ENCODE results near the gene SLIT1. TPM values are rescaled to one million over a fixed set of nuclear protein-coding genes. Genes with fewer than 3 reads are reported as not detected.

Gene SLIT1
- total RNA-seq, 1 donor, result not detected

DNA sequence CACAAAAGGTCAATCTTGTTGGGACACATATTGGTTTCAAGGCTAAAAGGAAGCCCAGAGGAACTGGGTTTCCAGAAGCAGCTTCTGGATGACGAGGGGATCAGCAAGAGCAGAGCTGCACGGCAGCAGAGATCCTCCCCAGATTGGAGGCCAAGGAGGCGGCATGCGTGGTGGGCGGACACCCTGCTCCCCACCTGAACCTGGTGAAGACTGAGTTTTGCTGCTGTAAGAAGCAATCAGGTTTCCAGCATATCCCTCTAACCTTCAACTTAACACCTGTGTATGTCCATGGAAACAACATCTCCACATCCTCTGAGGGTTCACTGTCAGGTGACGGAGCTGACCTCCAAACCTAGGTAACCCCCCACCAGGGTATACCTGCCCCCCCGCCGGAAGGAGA lies 35.1 kb downstream of the SLIT1 start:
- Histone ChIP-seq H3K27ac (ENCODE audit: low read depth, low read length) (no peak overlapping the region), H4K20me1 (ENCODE audit: insufficient read depth, low read length) (no peaks in the 10 kb centered on the region), H3K4me3 (ENCODE audit: insufficient read depth, low read length) (no peak overlapping the region), H3K4me1 (ENCODE audit: insufficient read depth, low read length) (no peaks in the 10 kb centered on the region), H3K4me2 (ENCODE audit: insufficient read depth, low read length) (no peak overlapping the region), H3K9me3 (ENCODE audit: low read depth, low read length) (no peaks in the 10 kb centered on the region), H2AFZ (ENCODE audit: low read length) (no peak overlapping the region), H3K27me3 (ENCODE audit: insufficient read depth, low read length) (no peaks in the 10 kb centered on the region), H3K36me3 (ENCODE audit: insufficient read depth, low read length) (no peaks in the 10 kb centered on the region), H3K79me2 (ENCODE audit: insufficient read depth, low read length) (no peaks in the 10 kb centered on the region)
- no peak for DNase-seq (ENCODE audit: insufficient read length, low spot score, missing footprints)
- TF ChIP-seq, protein P1, sequence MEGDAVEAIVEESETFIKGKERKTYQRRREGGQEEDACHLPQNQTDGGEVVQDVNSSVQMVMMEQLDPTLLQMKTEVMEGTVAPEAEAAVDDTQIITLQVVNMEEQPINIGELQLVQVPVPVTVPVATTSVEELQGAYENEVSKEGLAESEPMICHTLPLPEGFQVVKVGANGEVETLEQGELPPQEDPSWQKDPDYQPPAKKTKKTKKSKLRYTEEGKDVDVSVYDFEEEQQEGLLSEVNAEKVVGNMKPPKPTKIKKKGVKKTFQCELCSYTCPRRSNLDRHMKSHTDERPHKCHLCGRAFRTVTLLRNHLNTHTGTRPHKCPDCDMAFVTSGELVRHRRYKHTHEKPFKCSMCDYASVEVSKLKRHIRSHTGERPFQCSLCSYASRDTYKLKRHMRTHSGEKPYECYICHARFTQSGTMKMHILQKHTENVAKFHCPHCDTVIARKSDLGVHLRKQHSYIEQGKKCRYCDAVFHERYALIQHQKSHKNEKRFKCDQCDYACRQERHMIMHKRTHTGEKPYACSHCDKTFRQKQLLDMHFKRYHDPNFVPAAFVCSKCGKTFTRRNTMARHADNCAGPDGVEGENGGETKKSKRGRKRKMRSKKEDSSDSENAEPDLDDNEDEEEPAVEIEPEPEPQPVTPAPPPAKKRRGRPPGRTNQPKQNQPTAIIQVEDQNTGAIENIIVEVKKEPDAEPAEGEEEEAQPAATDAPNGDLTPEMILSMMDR (IDR thresholded peaks at IDR 0.05; ENCODE audit: extremely low read depth, low read depth, low read length), result no peak

DNA sequence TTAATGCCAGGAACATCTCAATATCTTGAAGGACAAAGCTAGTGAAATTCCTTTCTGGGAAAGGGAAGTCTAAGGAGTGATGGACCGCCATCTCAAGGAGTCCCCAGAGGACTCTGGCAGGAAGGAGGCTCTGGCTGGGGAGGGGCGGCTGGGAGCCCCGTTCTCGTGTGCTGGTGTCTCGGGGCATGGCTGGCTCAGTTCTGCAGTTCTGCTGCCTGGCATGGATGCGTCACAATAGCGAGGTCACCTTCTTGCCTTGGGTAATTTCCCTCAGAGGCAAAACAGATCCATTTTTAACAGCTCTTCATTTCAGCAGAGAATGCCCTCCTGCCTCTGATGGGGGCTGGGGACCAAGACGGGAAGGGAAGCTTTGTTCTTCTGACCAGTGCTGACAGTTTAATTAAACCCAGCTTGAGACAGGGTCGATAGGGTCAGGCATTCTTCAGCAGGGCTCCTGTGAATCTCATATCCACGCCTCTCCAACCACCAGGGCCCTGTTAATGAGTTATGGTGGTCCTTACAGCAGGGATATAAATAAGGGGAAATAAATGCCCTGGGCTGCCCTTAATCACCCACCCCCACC lies 35.7 kb downstream of the SLIT1 start:
- Histone ChIP-seq H3K4me2 (ENCODE audit: insufficient read depth, low read length) (no peak overlapping the region), H3K4me3 (ENCODE audit: insufficient read depth, low read length) (no peak overlapping the region), H4K20me1 (ENCODE audit: insufficient read depth, low read length) (no peaks in the 10 kb centered on the region), H3K9me3 (ENCODE audit: low read depth, low read length) (no peaks in the 10 kb centered on the region), H3K4me1 (ENCODE audit: insufficient read depth, low read length) (no peaks in the 10 kb centered on the region), H2AFZ (ENCODE audit: low read length) (no peak overlapping the region), H3K79me2 (ENCODE audit: insufficient read depth, low read length) (no peaks in the 10 kb centered on the region), H3K27ac (ENCODE audit: low read depth, low read length) (no peak overlapping the region), H3K27me3 (ENCODE audit: insufficient read depth, low read length) (no peaks in the 10 kb centered on the region), H3K36me3 (ENCODE audit: insufficient read depth, low read length) (no peaks in the 10 kb centered on the region)
- TF ChIP-seq, protein P1 (IDR thresholded peaks at IDR 0.05; ENCODE audit: extremely low read depth, low read depth, low read length), result no peak
- DNase-seq (ENCODE audit: insufficient read length, low spot score, missing footprints), result no peak

DNA sequence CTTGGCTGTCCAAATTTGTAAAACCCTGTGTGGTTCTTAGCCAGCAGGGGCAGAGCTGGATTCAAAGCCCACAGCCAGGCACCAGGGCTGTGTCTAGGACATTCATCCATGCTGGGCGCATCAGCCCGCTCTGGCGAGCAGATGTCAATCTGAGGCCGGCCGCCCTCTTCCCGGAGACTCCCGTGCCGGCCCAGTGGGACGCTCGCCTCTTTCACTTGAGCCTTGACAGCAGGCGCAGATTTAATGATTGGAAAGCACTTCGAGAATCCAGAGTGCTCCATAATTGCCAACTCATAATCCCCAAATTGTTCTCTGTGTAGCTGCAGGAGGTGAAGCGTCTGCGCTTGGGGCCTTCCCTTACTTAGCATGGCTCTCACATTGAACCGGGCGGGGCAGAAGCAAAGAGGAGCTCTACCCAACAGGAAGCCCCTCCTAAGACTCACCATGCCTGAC lies 36.7 kb downstream of the SLIT1 start:
- no peaks in the 10 kb centered on the region for H3K27me3 ChIP-seq (ENCODE audit: insufficient read depth, low read length)
- no peak overlapping the region for H3K27ac ChIP-seq (ENCODE audit: low read depth, low read length)
- no peaks in the 10 kb centered on the region for H3K36me3 ChIP-seq (ENCODE audit: insufficient read depth, low read length)
- H3K79me2 ChIP-seq (ENCODE audit: insufficient read depth, low read length), result no peaks in the 10 kb centered on the region
- H3K4me1 ChIP-seq (ENCODE audit: insufficient read depth, low read length), result no peaks in the 10 kb centered on the region
- H3K4me3 ChIP-seq (ENCODE audit: insufficient read depth, low read length), result no peak overlapping the region
- DNase-seq (ENCODE audit: insufficient read length, low spot score, missing footprints), result no peak
- no peaks in the 10 kb centered on the region for H4K20me1 ChIP-seq (ENCODE audit: insufficient read depth, low read length)
- TF ChIP-seq, protein P1 (IDR thresholded peaks at IDR 0.05; ENCODE audit: extremely low read depth, low read depth, low read length), result no peak
- H3K9me3 ChIP-seq (ENCODE audit: low read depth, low read length), result no peaks in the 10 kb centered on the region
- H2AFZ ChIP-seq (ENCODE audit: low read length), result no peak overlapping the region
- H3K4me2 ChIP-seq (ENCODE audit: insufficient read depth, low read length), result no peak overlapping the region

DNA sequence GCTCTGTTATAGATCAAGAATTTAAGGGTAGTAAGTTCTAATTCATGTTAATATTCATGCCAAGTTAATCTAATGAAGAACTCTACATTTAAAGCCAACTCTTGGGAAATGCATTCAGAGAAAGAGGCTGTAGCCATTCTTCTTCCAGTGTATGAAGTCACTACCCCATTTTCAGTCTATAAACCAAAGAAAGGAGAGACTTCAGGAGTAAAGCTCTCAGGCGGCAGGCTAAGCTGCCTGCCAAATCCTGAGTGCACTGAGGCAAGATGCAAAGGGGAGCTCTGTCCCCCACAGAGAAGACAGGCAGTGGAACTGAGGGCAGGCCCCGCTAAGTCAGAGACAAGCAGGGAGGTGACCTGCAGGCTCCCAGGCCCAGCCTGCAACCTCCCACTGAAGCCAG lies 41.5 kb downstream of the SLIT1 start:
- Histone ChIP-seq H2AFZ (ENCODE audit: low read length) (no peak overlapping the region), H3K36me3 (ENCODE audit: insufficient read depth, low read length) (no peaks in the 10 kb centered on the region), H3K27ac (ENCODE audit: low read depth, low read length) (no peak overlapping the region), H4K20me1 (ENCODE audit: insufficient read depth, low read length) (no peaks in the 10 kb centered on the region), H3K27me3 (ENCODE audit: insufficient read depth, low read length) (peaks cover 6% of the 10 kb centered on the region), H3K9me3 (ENCODE audit: low read depth, low read length) (no peaks in the 10 kb centered on the region), H3K79me2 (ENCODE audit: insufficient read depth, low read length) (no peaks in the 10 kb centered on the region), H3K4me3 (ENCODE audit: insufficient read depth, low read length) (no peak overlapping the region), H3K4me2 (ENCODE audit: insufficient read depth, low read length) (no peak overlapping the region), H3K4me1 (ENCODE audit: insufficient read depth, low read length) (no peaks in the 10 kb centered on the region)
- DNase-seq (ENCODE audit: insufficient read length, low spot score, missing footprints), result no peak
- TF ChIP-seq, protein P1 (IDR thresholded peaks at IDR 0.05; ENCODE audit: extremely low read depth, low read depth, low read length), result no peak

All from osteoblast (primary cell).